GM13977 (cell line): Measurements from ENCODE around the gene TTLL4.

Source experiments
- DNase-seq: peaks from one replicate; pipeline ENCODE4 v3.0.0; 2012; ENCODE audit warnings: low spot score
- in situ Hi-C: fragments of 300-500 bp; cut with MboI; formaldehyde crosslinking; loops from one replicate; pipeline ENCODE4 v1.12.0; 2022; ENCODE audit warnings: low sequenced_read_pairs, low pct_unique_long_range_greater_than_20kb, mixed read lengths, inconsistent platforms; ENCODE audit not compliant: unreplicated experiment
- TF ChIP-seq, protein P1 (sequence below): IDR thresholded peaks from 2 replicates; pipeline ENCODE4 v1.5.1; 2012; ENCODE audit warnings: mild to moderate bottlenecking, control low read depth; ENCODE audit not compliant: insufficient read depth; ENCODE audit errors: extremely low read depth, missing control alignments

TTLL4 gene

DNA sequence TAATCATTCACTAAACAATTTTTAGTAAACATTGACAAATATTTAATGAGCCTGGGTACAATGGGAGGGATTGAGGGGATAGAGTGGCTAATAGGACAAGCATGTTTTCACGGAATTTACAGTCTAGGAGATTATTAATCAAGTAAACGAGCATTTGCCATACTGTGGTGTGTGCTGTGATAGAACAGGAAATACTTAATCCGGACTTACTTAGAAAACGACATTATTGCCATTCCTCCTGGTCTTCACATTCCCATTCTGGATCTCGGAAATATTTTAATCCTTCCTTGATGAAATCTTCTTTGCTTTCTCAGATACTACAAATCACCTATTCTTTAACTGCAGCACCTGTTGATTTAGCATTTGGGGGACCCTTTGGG lies 905 bp downstream of the TTLL4 start:
- in situ Hi-C loops, result no loop called here
- TF ChIP-seq, protein P1, sequence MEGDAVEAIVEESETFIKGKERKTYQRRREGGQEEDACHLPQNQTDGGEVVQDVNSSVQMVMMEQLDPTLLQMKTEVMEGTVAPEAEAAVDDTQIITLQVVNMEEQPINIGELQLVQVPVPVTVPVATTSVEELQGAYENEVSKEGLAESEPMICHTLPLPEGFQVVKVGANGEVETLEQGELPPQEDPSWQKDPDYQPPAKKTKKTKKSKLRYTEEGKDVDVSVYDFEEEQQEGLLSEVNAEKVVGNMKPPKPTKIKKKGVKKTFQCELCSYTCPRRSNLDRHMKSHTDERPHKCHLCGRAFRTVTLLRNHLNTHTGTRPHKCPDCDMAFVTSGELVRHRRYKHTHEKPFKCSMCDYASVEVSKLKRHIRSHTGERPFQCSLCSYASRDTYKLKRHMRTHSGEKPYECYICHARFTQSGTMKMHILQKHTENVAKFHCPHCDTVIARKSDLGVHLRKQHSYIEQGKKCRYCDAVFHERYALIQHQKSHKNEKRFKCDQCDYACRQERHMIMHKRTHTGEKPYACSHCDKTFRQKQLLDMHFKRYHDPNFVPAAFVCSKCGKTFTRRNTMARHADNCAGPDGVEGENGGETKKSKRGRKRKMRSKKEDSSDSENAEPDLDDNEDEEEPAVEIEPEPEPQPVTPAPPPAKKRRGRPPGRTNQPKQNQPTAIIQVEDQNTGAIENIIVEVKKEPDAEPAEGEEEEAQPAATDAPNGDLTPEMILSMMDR, result no peak

DNA sequence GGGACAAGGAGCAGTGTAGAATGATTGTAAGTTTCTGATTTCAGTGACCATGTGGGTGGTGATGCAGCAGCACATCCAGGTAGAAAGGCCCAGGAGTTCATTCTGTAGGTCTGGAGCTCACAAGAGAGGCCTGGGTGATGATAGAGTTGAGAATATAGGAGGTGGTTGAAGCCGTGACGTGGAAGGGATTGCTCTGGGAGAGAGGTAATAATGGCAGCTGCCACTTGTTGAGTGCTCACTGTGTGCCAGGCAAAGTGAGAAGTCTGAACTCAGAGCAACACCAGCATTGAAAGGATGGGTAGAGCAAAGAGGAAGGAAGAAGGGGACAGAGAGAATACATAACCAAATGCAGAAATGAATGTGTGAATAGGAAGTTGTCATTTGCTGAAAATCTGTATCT lies 3.3 kb downstream of the TTLL4 start:
- TF ChIP-seq, protein P1, result no peak
- in situ Hi-C loops, result no loop called here
- DNase-seq, result no peak

More for the DNA sequence above, 905 bp downstream of the TTLL4 start:
- peak; percentile 21 for DNase-seq

DNA sequence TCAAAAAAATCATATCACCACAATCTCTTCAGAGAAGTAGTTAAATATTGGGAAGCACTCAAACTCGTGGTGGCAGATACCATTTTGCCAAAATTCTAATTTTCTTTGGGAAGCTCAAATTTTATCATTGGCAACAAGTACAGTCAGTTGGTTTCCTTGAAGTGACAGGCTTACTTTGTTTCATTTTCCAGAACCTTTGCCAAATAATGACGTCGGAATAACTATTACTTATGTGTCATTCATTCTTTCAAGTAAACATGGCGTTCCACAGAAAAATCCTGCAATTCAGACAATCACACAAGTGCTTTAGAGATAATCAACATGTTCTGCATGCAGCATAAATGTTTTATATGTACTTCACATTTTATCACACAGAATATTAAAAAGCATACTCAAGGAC lies 5.4 kb downstream of the TTLL4 start:
- TF ChIP-seq, protein P1, result no peak
- in situ Hi-C loops, result no loop called here
- no peak for DNase-seq

DNA sequence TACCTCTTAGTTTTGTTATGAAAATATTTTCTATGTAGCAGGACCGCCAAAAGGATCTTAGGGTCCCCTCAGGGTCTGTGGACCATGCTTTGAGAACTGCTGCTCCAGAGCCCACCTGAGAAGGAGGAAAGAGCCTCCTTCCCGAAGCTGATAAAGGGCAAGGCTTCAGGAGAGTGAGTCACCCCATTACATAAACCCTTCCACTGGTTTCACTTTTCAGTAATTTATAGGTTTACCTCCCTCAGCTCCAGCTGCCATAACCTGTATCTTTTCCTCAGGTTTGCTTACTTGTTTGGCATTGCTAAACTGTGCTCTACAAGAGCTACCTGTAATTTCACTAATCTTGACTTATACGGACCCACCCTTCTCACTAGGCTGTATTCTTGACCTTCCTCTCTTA lies 6.6 kb downstream of the TTLL4 start:
- DNase-seq, result no peak
- in situ Hi-C loops, result no loop called here

DNA sequence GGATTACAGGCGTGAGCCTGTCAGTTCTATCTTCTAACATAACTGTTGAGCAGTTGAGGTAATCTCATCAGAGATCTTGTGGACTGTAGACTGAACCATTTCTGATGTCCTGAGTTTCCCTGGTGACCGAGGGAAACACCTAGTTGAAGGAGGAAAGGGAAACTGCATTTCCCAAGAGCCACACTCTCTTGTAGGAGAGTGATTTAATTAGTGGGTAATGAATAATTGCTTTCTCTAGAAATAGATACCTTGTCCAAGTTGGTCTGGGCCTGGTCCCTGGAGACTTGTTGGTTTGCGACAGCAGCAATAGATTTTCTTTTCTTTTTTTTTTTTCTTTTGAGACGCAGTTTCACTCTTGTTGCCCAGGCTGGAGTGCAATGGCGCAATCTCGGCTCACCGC lies 7.4 kb downstream of the TTLL4 start:
- in situ Hi-C loops, result no loop called here
- DNase-seq, result no peak
- TF ChIP-seq, protein P1, result no peak

More for the DNA sequence above, 6.6 kb downstream of the TTLL4 start:
- TF ChIP-seq, protein P1, result no peak

DNA sequence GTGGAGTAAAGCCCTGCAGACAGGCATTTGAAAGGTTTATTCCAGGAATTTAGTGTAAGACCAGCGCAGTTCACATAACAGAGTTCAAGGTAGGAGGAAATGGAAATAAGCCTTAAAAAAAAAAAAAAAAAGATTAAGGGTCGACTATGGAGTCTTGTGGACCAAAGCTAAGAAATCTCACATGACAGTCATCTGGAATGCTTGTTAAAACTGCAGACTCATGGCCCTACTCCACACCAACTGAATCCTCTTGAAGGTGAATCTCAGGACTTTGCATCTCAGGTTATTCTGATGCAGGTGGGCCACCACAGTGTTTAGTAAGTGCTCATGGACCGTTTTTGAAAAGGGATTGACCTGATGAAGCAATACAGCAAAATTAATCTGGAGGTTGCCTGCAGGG lies 8.8 kb downstream of the TTLL4 start:
- no peak for DNase-seq
- in situ Hi-C loops, result no loop called here
- TF ChIP-seq, protein P1, result no peak
